ENCODE data around the gene IL11RA.

Gene IL11RA

GRCh38 chr9:34650816-34651215, 1.2 kb upstream of the IL11RA start:
- DNase-seq (ENCODE audit: extremely low read depth, low read depth): no peak
- TF ChIP-seq CTCF (IDR thresholded peaks at IDR 0.05; ENCODE audit: low read depth, low read length): no peak

GRCh38 chr9:34651321-34651720, 664 bp upstream of the IL11RA start:
- DNase-seq (ENCODE audit: extremely low read depth, low read depth): no peak
- TF ChIP-seq CTCF (IDR thresholded peaks at IDR 0.05; ENCODE audit: low read depth, low read length): no peak

GRCh38 chr9:34652602-34653000, 616 bp downstream of the IL11RA start:
- no peak for TF ChIP-seq CTCF (IDR thresholded peaks at IDR 0.05; ENCODE audit: low read depth, low read length)
- DNase-seq (ENCODE audit: extremely low read depth, low read depth): no peak

GRCh38 chr9:34653151-34654072, 1.4 kb downstream of the IL11RA start:
- no peak for TF ChIP-seq CTCF (IDR thresholded peaks at IDR 0.05; ENCODE audit: low read depth, low read length)
- no peak for DNase-seq (ENCODE audit: extremely low read depth, low read depth)

GRCh38 chr9:34654323-34655051, 2.5 kb downstream of the IL11RA start:
- no peak for TF ChIP-seq CTCF (IDR thresholded peaks at IDR 0.05; ENCODE audit: low read depth, low read length)
- peak; percentile 84 for DNase-seq (ENCODE audit: extremely low read depth, low read depth)

- no peak for TF ChIP-seq CTCF (IDR thresholded peaks at IDR 0.05; ENCODE audit: low read depth, low read length)
- no peak for DNase-seq (ENCODE audit: extremely low read depth, low read depth)
These were observed 3.4 kb downstream of the IL11RA start for GRCh38 chr9:34655394-34655793.

- no peak for DNase-seq (ENCODE audit: extremely low read depth, low read depth)
- no peak for TF ChIP-seq CTCF (IDR thresholded peaks at IDR 0.05; ENCODE audit: low read depth, low read length)
These were observed 5.0 kb downstream of the IL11RA start for GRCh38 chr9:34656992-34657391.
